ENCODE results near the gene CNGA2.

GRCh38 chrX:151698485-151698884 lies 36.1 kb upstream of the CNGA2 start:
- no peak for TF ChIP-seq POLR2A (IDR thresholded peaks at IDR 0.05)
- TF ChIP-seq CTCF (IDR thresholded peaks at IDR 0.05), result no peak
